Measurements from ENCODE around the gene COQ8A. TPM values are rescaled to one million over a fixed set of nuclear protein-coding genes. Genes with fewer than 3 reads are reported as not detected.

COQ8A gene
- total and polyA plus RNA-seq, 2 experiments from 2014 or later, result 25.2 to 37.4 TPM

DNA sequence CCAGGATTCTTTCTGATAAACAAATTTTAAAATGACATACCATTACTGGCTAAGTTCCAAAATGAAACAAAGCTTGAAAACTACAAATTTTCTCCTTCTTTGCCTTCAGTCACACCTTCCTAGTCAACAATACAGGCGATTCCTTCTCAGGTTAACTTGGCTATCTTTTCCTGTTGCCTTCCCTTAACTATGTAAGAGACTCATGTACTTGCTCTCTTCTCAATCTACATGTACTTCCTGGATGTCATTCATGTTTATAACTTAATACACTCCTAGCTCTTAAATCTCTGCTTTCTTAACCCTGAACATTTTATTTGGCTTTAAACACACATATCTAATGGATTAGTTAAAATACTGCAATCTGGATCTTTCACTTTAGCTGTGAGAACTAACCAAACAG is 97.0 kb downstream of the COQ8A start:
- no peak overlapping the region for H3K4me3 ChIP-seq
- H3K36me3 ChIP-seq (ENCODE audit: insufficient read depth), result no peaks in the 10 kb centered on the region; the same call in 1 of the 2 replicates
- DNase-seq (ENCODE audit: low spot score) (no peak), ATAC-seq (no peak)
- H3K27ac ChIP-seq (ENCODE audit: low read depth), result no peak overlapping the region
- H4K20me1 ChIP-seq (replicated peaks; ENCODE audit: insufficient read depth), result no peaks in the 10 kb centered on the region
- Mint-ChIP-seq H3K4me1 (peaks cover 9% of the 10 kb centered on the region; the same call in 2 of the 3 replicates), H3K36me3 (ENCODE audit: low read depth) (peaks cover 26% of the 10 kb centered on the region), H3K27ac (no peak overlapping the region), H3K4me3 (no peak overlapping the region), H3K9me3 (no peaks in the 10 kb centered on the region), H3K27me3 (ENCODE audit: insufficient read depth, low read depth, poor library complexity) (peaks cover 4% of the 10 kb centered on the region)
- no peak overlapping the region for H2AFZ ChIP-seq
- 0 out of 2 replicates have a peak, but pooled peaks cover 3% of the 10 kb centered on the region for H3K9me2 ChIP-seq (ENCODE audit: insufficient read depth)
- H3K27me3 ChIP-seq (ENCODE audit: insufficient read depth), result no peaks in the 10 kb centered on the region
- H3K4me1 ChIP-seq (ENCODE audit: insufficient read depth), result no peaks in the 10 kb centered on the region
- H3F3A ChIP-seq (replicated peaks; ENCODE audit: low read depth), result no peaks in the 10 kb centered on the region
- H3K79me2 ChIP-seq (replicated peaks; ENCODE audit: insufficient read depth), result no peaks in the 10 kb centered on the region
- TF ChIP-seq, protein P1, sequence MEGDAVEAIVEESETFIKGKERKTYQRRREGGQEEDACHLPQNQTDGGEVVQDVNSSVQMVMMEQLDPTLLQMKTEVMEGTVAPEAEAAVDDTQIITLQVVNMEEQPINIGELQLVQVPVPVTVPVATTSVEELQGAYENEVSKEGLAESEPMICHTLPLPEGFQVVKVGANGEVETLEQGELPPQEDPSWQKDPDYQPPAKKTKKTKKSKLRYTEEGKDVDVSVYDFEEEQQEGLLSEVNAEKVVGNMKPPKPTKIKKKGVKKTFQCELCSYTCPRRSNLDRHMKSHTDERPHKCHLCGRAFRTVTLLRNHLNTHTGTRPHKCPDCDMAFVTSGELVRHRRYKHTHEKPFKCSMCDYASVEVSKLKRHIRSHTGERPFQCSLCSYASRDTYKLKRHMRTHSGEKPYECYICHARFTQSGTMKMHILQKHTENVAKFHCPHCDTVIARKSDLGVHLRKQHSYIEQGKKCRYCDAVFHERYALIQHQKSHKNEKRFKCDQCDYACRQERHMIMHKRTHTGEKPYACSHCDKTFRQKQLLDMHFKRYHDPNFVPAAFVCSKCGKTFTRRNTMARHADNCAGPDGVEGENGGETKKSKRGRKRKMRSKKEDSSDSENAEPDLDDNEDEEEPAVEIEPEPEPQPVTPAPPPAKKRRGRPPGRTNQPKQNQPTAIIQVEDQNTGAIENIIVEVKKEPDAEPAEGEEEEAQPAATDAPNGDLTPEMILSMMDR (conservative IDR thresholded peaks at IDR 0.05; ENCODE audit: low read depth in 2 of 2), result no peak
- TF ChIP-seq EZH2 (IDR thresholded peaks at IDR 0.05; ENCODE audit: low read depth, unreplicated experiment) (no peak), POLR2AphosphoS5 (IDR thresholded peaks at IDR 0.05; ENCODE audit: low read depth) (no peak), STAT1 (IDR thresholded peaks at IDR 0.05; ENCODE audit: unreplicated experiment) (no peak), EZH2phosphoT487 (IDR thresholded peaks at IDR 0.05; ENCODE audit: unreplicated experiment) (no peak), JUNB (IDR thresholded peaks at IDR 0.05; ENCODE audit: unreplicated experiment) (no peak), ZNF331 (CRISPR knock-in tag; IDR thresholded peaks at IDR 0.05; ENCODE audit: low read depth) (no peak)
- TF ChIP-seq, protein P2, sequence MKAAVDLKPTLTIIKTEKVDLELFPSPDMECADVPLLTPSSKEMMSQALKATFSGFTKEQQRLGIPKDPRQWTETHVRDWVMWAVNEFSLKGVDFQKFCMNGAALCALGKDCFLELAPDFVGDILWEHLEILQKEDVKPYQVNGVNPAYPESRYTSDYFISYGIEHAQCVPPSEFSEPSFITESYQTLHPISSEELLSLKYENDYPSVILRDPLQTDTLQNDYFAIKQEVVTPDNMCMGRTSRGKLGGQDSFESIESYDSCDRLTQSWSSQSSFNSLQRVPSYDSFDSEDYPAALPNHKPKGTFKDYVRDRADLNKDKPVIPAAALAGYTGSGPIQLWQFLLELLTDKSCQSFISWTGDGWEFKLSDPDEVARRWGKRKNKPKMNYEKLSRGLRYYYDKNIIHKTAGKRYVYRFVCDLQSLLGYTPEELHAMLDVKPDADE (IDR thresholded peaks at IDR 0.05), result no peak
- TF ChIP-seq, protein P3, sequence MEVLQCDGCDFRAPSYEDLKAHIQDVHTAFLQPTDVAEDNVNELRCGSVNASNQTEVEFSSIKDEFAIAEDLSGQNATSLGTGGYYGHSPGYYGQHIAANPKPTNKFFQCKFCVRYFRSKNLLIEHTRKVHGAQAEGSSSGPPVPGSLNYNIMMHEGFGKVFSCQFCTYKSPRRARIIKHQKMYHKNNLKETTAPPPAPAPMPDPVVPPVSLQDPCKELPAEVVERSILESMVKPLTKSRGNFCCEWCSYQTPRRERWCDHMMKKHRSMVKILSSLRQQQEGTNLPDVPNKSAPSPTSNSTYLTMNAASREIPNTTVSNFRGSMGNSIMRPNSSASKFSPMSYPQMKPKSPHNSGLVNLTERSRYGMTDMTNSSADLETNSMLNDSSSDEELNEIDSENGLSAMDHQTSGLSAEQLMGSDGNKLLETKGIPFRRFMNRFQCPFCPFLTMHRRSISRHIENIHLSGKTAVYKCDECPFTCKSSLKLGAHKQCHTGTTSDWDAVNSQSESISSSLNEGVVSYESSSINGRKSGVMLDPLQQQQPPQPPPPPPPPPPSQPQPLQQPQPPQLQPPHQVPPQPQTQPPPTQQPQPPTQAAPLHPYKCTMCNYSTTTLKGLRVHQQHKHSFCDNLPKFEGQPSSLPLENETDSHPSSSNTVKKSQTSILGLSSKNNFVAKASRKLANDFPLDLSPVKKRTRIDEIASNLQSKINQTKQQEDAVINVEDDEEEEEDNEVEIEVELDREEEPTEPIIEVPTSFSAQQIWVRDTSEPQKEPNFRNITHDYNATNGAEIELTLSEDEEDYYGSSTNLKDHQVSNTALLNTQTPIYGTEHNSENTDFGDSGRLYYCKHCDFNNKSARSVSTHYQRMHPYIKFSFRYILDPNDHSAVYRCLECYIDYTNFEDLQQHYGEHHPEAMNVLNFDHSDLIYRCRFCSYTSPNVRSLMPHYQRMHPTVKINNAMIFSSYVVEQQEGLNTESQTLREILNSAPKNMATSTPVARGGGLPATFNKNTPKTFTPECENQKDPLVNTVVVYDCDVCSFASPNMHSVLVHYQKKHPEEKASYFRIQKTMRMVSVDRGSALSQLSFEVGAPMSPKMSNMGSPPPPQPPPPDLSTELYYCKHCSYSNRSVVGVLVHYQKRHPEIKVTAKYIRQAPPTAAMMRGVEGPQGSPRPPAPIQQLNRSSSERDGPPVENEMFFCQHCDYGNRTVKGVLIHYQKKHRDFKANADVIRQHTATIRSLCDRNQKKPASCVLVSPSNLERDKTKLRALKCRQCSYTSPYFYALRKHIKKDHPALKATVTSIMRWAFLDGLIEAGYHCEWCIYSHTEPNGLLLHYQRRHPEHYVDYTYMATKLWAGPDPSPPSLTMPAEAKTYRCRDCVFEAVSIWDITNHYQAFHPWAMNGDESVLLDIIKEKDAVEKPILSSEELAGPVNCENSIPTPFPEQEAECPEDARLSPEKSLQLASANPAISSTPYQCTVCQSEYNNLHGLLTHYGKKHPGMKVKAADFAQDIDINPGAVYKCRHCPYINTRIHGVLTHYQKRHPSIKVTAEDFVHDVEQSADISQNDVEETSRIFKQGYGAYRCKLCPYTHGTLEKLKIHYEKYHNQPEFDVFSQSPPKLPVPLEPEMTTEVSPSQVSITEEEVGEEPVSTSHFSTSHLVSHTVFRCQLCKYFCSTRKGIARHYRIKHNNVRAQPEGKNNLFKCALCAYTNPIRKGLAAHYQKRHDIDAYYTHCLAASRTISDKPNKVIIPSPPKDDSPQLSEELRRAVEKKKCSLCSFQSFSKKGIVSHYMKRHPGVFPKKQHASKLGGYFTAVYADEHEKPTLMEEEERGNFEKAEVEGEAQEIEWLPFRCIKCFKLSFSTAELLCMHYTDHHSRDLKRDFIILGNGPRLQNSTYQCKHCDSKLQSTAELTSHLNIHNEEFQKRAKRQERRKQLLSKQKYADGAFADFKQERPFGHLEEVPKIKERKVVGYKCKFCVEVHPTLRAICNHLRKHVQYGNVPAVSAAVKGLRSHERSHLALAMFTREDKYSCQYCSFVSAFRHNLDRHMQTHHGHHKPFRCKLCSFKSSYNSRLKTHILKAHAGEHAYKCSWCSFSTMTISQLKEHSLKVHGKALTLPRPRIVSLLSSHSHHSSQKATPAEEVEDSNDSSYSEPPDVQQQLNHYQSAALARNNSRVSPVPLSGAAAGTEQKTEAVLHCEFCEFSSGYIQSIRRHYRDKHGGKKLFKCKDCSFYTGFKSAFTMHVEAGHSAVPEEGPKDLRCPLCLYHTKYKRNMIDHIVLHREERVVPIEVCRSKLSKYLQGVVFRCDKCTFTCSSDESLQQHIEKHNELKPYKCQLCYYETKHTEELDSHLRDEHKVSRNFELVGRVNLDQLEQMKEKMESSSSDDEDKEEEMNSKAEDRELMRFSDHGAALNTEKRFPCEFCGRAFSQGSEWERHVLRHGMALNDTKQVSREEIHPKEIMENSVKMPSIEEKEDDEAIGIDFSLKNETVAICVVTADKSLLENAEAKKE (CRISPR knock-in tag; IDR thresholded peaks at IDR 0.05), result no peak
- TF ChIP-seq, protein P4, sequence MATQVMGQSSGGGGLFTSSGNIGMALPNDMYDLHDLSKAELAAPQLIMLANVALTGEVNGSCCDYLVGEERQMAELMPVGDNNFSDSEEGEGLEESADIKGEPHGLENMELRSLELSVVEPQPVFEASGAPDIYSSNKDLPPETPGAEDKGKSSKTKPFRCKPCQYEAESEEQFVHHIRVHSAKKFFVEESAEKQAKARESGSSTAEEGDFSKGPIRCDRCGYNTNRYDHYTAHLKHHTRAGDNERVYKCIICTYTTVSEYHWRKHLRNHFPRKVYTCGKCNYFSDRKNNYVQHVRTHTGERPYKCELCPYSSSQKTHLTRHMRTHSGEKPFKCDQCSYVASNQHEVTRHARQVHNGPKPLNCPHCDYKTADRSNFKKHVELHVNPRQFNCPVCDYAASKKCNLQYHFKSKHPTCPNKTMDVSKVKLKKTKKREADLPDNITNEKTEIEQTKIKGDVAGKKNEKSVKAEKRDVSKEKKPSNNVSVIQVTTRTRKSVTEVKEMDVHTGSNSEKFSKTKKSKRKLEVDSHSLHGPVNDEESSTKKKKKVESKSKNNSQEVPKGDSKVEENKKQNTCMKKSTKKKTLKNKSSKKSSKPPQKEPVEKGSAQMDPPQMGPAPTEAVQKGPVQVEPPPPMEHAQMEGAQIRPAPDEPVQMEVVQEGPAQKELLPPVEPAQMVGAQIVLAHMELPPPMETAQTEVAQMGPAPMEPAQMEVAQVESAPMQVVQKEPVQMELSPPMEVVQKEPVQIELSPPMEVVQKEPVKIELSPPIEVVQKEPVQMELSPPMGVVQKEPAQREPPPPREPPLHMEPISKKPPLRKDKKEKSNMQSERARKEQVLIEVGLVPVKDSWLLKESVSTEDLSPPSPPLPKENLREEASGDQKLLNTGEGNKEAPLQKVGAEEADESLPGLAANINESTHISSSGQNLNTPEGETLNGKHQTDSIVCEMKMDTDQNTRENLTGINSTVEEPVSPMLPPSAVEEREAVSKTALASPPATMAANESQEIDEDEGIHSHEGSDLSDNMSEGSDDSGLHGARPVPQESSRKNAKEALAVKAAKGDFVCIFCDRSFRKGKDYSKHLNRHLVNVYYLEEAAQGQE (IDR thresholded peaks at IDR 0.05; ENCODE audit: unreplicated experiment), result no peak
- H3K4me2 ChIP-seq, result no peak overlapping the region
